ENCODE measurements around the gene DAAM1.

Gene DAAM1

GRCh38 chr14:59417311-59417710 lies 228.8 kb downstream of the DAAM1 start:
- Histone ChIP-seq H3K36me3 (no peaks in the 10 kb centered on the region), H3K4me1 (ENCODE audit: control insufficient read depth in 1 of 2, insufficient read depth in 1 of 2, low read depth in 1 of 2, low read length in 1 of 2) (no peaks in the 10 kb centered on the region), H3K4me3 (ENCODE audit: low read depth in 1 of 2, low read length in 1 of 2) (no peak overlapping the region), H3K27ac (no peak overlapping the region), H3K27me3 (no peaks in the 10 kb centered on the region), H3K9me3 (no peaks in the 10 kb centered on the region)
- no peak for TF ChIP-seq CTCF (IDR thresholded peaks at IDR 0.05)

DNA sequence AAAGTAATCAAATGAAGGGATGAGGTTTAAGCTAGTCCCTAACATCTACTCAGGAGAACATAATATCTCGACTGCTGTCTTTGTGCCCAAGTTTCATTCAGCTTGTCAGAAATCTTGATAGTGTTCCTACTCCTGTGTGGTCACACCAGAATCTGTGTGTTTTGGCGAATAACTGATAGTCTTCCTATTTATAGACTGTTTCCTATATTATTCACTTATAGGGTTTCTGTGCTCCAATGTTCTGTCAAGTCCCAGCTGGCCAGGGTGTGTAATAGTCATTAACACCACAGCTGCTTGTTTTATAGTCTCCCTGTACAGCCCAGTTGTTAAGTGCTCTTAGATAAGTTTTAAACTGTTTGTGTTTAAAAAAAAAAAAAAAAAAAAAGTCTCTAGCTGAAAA lies 230.8 kb downstream of the DAAM1 start:
- Histone ChIP-seq H3K9me3 (no peaks in the 10 kb centered on the region), H3K27ac (no peak overlapping the region), H3K36me3 (no peaks in the 10 kb centered on the region), H3K4me3 (ENCODE audit: low read depth in 1 of 2, low read length in 1 of 2) (no peak overlapping the region), H3K27me3 (no peaks in the 10 kb centered on the region), H3K4me1 (ENCODE audit: control insufficient read depth in 1 of 2, insufficient read depth in 1 of 2, low read depth in 1 of 2, low read length in 1 of 2) (no peaks in the 10 kb centered on the region)
- no peak for TF ChIP-seq CTCF (IDR thresholded peaks at IDR 0.05)

All from neutrophil (primary cell).